Esophagus muscularis mucosa (tissue), 4 donors: ENCODE results near the gene CHAC1.

Experiments
- CTCF ChIP-seq, 3 experiments: fragments of 200-600 bp in 2 of 3; fragments of 450-650 bp in 1 of 3; sonication (generic) in 2 of 3; IDR thresholded peaks; one replicate each; pipeline ENCODE4 v1.5.1; 2017 to 2019; ENCODE audit warnings: antibody characterized with exemption in 3 of 3, mild to moderate bottlenecking in 2 of 3, moderate library complexity in 1 of 3
- EP300 ChIP-seq: sonication (generic); formaldehyde crosslinking; IDR thresholded peaks from one replicate; pipeline ENCODE4 v1.6.1; 2017; ENCODE audit warnings: antibody characterized with exemption
- POLR2A ChIP-seq: fragments of 450-650 bp; IDR thresholded peaks from one replicate; pipeline ENCODE4 v1.6.1; 2017; ENCODE audit warnings: antibody characterized with exemption, moderate library complexity, mild to moderate bottlenecking, low read depth
- POLR2AphosphoS5 ChIP-seq, 2 donors: sonication (generic); formaldehyde crosslinking; IDR thresholded peaks; one replicate each; pipeline ENCODE4 v1.6.1; 2017; ENCODE audit warnings: antibody characterized with exemption in 2 of 2

DNA sequence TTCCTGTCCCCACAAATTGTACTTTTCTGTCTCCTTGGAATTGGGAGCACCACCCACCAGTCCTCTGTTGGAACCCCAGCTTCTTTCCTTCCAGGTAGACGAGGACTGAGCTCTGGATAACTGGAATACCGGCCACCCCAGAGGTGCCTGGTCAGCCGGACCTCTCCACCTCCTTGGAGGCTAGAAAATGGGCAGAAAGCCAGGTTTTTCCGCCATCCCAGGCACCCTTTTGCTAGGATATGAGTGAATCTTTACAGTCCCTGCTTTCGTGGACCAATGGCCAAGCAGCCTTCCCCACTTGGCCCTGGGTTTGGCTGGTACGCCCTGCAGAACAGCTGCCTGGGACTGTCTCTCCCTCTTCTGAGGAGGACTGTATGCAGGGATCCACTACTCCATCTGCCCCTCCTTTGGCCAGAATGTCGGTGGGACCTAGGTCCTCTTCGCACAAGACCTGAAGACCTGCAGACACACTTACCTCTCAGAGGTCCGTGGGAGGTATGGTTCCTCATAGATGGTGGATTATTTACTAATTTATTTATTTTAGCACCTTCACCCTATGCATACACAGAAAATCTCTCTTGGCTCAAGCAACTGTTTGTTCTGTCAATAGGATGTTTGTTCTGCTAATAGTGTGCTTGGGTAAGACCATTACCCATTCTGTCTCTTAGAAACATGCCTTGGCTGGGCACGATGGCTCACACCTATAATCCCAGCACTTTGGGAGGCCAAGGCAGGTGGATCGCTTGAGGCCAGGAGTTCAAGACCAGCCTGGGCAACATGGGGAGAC lies 8.6 kb upstream of the CHAC1 start:
- TF ChIP-seq CTCF (IDR thresholded peaks at IDR 0.05): no peak
- no peak for TF ChIP-seq POLR2AphosphoS5 (IDR thresholded peaks at IDR 0.05)
- TF ChIP-seq EP300: no peak
- no peak for TF ChIP-seq POLR2A
